T-helper 1 cell treated with Interleukin-12 subunit alpha and Interleukin-12 subunit beta and Interleukin-4 antibody, amounts not matched to agents 30 ng/mL and 1 ng/mL, for 36 hours (primary cell): Measurements from ENCODE around the gene EPS15. TPM values are rescaled to one million over a fixed set of nuclear protein-coding genes. Genes with fewer than 3 reads are reported as not detected.
"Not testable (repeated sequence)": the region's sequence is repeated elsewhere in the genome, so short reads cannot be mapped to it uniquely, and the experiment has no call there.

ENCODE experiments used
- intact Hi-C: fragments of 100-400 bp; cut with micrococcal nuclease; formaldehyde crosslinking; loops from one replicate; pipeline ENCODE4 v1.15.1; 2024
- total RNA-seq: library from RNA; stranded (reverse); gene quantifications from 2 replicates; pipeline ENCODE4 v1.2.3, GENCODE V29; 2022

The EPS15 gene
- total RNA-seq, 1 donor from 2014 or later: 60.4 TPM

DNA sequence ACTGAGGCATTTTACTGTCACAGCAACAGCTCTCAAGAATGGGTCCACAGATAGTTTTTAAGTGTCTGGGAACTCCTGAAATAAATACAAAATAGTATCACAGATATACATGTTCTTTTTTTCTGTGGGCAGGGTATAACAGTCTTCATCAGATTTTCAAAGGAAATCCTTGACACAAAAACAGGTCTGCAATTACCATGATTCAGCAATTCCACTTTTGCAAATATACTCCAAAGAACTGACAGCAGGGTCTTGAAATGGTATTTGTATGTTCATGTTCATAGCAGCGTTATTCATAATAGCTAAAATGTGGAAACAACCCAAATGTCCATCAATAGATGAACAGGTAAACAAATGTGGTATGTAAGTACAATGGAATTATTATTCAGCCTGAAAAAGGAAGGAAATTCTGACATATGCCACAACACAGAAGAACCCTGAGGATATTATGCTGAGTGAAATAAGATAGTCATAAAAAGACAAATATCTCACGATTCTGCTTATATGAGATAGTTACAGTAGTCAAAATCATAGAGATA is 85.0 kb downstream of the EPS15 start:
- intact Hi-C loops: loop anchor here (10.0 kb wide), 1 partner anchor 459 kb away; the partner anchor contains the start of gene CDKN2C

DNA sequence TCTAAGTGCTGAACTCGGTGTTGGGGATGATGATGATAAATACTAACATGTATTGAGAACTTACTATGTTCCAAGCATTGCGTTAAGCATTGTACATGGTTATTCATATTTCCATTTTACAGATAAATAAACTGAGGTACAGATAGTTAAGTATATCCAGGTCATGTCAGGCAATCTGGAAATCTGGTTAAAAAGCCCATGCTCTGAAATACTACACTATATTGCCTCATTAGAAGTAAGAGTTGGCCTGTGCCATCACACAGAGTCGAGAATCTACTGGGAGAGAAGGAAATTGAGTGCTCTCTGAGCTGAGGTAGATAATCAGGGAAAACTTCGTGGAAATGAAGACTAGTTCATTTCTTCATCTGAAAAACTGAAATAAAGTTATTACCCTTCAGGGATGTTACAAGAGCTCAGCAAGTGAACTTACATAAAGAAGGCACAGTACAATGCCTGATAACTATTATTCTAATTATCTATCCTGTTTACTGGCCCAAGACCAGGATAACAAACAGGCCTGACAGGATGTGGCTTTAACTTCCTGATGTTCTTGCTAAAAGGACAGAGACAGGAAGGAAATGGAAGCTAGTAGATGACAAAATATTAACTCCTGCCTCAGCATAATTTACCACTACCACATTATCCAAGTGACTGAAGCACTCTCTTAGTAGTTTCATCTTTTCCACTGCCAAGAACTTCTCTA is 85.6 kb downstream of the EPS15 start:
- intact Hi-C loops: loop anchor here (10.0 kb wide), 1 partner anchor 459 kb away; the partner anchor contains the start of gene CDKN2C

GRCh38 chr1:51432146-51432545 is 86.9 kb downstream of the EPS15 start:
- intact Hi-C loops: loop anchor here (10.0 kb wide), 1 partner anchor 457 kb away; the partner anchor contains the start of gene CDKN2C

DNA sequence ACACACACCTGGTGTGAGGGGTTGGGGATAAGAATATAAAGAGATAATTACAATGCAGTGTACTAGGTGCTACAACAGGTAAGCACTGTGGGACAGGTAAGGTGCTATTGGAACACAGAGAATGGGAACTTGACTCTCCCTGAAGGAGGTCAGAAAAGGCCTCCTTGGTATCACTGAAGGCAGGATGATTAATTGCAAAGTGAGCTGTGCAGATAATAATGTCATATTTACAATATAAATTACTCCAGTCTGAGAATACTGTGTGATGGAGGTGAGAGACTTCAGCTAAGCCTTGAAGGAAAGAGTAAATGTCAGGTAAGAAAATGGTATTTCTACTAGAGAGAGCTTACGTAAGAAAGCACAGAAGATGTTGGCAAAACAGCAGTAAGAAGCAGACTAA is 91.6 kb downstream of the EPS15 start:
- intact Hi-C loops: no loop called here

DNA sequence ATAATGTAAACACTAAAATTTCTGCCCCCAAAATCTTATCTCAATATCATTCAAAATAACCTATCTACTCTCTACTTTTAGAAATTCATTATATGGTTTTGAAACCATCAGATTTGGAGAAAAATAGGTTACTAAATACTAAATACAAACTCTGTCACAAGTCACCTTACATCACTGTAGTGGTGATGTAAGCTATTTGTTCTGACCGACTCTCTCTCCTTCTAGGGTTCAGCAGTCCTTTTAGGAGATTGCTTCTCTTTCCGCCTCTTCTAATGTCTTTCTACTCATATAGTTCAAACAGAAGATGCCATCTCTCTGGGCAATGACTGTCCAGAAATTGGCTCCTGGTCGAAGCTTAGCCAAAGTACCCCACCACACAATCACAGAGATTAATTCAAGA is 93.1 kb downstream of the EPS15 start:
- intact Hi-C loops: no loop called here

GRCh38 chr1:51425273-51425672 is 93.8 kb downstream of the EPS15 start:
- intact Hi-C loops: no loop called here

- intact Hi-C loops: no loop called here
Observed at GRCh38 chr1:51423073-51423821, 95.8 kb downstream of the EPS15 start.

DNA sequence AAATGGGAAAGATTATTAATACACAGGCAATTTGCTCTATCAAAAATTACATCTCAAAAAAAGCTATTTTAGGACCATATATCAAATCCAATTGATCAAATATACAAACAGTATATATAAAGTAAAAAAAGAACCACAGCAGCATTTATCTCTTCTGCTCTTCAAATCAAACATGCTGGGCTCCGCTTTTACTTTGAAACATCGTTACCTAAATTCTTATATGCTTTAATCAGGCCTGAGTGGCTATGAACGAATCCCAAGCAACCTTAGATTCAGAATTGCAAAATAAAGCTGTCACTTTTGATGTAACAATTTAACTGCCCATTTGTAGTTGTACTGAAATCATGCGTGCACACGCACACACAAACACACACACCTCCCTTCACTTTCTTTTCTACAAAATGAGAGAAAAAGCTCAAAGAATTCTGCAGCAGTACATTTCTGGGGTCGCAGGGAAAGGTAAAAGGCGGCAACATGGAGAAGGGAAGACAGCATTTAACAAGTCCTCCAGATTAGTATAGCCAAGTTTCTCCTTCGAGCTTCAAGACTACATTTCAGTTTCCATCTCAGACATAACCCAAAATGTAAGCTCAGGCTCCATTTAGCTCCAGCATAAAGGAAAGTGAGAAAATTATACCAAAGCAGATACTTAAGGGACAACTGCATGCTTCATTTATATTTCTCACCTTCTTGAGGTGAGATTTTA is 96.5 kb downstream of the EPS15 start:
- intact Hi-C loops: loop anchor here (1.0 kb wide), 1 partner anchor 97 kb away; the partner anchor contains the start of gene EPS15

GRCh38 chr1:51421964-51422363 is 97.1 kb downstream of the EPS15 start:
- intact Hi-C loops: loop anchor here (1.0 kb wide), 1 partner anchor 97 kb away; the partner anchor contains the start of gene EPS15

DNA sequence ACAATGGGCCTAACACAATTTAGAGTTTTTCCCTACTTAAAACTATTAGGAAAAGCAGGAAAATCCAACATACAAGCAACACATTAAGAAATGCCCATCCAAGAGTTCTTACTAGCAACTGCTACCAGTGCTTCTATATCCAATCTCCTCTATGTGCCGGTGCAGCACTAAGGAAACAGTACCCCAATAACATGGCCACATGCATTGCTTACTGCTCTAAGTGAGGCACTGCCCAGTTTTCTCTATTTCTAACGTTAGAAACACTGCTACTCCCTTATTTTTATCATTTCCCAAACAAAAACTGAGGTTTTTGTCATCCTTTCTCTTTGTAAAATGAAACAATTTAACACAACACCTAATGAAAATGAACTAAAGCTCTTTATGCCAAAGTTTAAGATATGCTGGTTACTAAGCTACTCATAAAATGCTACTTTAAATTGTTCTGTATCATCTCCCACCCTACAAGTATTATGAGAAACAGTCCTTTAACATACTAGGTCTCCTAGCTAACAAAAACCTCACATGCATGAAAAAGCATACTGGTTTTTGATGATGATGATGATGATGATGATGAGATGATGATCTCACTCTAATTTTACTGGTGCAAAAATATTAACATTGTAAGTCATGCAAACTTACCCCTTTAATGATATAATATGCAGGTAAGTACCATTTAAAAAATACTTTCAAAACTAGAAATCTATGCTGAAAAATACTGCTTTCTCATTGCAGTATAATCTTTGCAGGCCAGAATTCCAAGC is 98.0 kb downstream of the EPS15 start:
- intact Hi-C loops: no loop called here

DNA sequence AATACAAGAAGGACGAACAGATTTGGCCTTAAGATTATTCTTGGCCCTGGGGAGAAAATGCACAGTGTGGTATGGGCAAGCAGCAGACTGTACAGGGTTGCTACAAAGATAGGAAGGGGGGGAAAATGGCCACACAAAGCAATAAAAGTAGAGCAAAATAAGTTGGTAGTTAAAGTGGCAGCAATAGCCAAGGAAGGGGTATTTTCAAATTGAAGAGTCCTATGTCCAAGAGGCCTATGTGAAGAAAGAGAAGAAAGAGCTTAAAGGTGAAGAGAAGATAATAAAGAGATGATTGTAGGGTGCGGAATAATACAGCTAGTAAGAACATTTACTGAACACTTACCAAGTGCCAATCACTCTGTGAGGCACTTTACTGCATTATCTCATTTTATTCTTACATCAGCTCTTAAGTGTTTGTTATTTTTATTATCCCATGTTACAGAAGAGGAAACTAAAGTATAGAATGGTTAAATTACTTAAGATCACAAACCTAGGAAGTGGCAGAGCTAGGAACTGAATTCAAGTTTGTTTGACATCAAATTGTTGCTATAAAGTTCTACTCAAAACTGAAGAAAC is 100.6 kb downstream of the EPS15 start:
- intact Hi-C loops: no loop called here

DNA sequence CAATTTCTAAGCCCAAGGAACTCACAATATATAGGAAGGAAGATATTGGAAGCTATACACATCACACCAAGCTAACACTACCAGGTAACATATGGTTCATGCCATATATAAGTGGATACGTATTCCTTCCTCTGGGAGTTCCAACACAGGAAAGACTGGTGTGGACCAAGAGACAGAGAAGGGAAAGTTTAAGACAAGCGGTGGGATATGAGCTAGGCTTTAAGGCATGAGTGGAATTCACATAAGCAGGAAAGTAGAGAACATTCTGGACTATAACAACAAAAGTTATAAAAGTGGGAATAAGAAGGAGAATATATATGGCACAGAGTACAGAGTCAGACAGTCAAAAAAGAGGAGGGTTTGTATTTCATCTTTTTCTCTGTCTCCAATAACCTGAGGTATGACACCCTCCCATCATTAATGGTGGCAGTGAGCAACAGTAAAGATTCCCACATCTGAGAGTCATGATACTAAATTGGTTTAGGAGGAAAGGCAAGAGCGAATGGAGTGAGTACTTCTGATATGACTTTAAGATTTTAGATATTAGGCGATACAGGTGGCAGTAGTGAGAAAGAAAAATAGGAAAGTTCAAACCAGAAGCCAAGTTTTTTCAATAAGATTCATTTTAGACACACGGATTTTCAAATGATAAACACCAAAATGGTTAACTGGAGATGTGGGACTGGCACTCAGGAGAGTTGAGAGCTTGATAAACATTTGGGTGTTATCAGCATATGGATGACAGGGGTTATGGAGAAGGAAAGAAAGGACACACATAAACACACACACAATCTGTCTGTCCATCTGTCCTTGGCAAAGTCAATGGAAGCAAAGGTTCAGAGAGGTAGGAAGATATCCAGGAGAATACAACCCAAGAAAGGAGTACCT is 101.3 kb downstream of the EPS15 start:
- intact Hi-C loops: no loop called here

GRCh38 chr1:51416910-51417309 is 102.2 kb downstream of the EPS15 start:
- intact Hi-C loops: no loop called here

GRCh38 chr1:51415963-51416362 is 103.1 kb downstream of the EPS15 start:
- intact Hi-C loops: no loop called here

DNA sequence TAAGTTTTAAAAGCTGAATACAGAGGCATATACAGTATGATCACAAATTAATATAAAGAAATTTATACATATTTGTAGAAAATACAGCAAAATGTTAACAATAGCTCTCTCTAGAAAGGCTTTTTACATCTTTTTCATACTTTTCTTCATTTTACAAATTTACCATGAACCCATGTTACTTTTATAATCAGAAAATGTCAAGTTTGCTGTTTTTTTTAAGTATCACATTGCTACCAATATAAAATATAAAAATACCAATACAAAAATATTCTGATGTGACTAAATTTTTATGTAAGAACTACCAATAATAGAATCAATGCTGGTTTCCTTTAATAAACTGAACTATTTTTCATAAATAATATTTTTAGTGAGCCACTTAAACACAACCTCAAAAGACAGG is 104.3 kb downstream of the EPS15 start:
- intact Hi-C loops: no loop called here

DNA sequence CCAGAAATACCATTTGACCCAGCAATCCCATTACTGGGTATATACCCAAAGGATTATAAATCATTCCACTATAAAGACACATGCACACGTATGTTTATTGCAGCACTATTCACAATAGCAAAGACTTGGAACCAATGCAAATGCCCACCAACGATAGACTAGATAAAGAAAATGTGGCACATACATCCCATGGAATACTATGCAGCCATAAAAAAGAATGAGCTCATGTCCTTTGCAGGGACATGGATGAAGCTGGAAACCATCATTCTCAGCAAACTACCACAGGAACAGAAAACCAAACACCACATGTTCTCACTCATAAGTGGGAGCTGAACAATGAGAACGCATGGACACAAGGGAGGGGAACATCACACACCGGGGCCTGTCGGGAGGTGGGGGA is 107.2 kb downstream of the EPS15 start:
- intact Hi-C loops: not testable (repeated sequence)

- intact Hi-C loops: no loop called here
Observed at GRCh38 chr1:51410568-51411460, 108.3 kb downstream of the EPS15 start.

- intact Hi-C loops: not testable (repeated sequence)
Observed at GRCh38 chr1:51409755-51410541, 109.1 kb downstream of the EPS15 start.
